ENCODE measurements around the gene SLC25A21. TPM values are rescaled to one million over a fixed set of nuclear protein-coding genes. Genes with fewer than 3 reads are reported as not detected.

Gene SLC25A21
- total RNA-seq, 4 donors from 2014 or later: 0.39 to 3.3 (median 1.2) TPM

DNA sequence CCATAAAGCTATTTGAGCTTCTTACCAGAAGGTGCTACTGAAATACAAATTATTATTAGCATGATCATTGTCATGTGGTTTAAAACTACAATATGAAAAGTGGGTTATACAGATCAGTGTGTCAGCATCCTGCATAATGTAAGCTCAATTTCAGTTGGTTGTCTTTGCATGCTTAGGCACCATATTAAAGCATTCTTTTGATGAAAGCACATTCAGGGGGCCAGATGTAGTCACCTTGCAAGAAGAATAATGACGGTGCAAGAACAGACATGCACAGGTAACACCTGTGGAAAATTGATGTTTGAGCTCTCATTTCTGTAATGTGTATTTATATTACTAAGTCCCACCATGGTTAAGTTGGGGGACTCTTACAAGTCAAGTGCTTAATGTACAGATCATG is 386.9 kb downstream of the SLC25A21 start:
- DNase-seq (ENCODE audit: extremely low spot score): no peak
- Histone ChIP-seq H3K27me3 (no peaks in the 10 kb centered on the region), H3K27ac (replicated peaks in 1 of 4) (no peak overlapping the region), H3K4me1 (no peaks in the 10 kb centered on the region), H3K36me3 (no peaks in the 10 kb centered on the region), H3K4me3 (no peak overlapping the region), H3K9me3 (peaks cover 0 to 9% (median 3%) of the 10 kb centered on the region in 4 donors)
- TF ChIP-seq POLR2AphosphoS5 (IDR thresholded peaks at IDR 0.05): no peak
- TF ChIP-seq, protein P1, sequence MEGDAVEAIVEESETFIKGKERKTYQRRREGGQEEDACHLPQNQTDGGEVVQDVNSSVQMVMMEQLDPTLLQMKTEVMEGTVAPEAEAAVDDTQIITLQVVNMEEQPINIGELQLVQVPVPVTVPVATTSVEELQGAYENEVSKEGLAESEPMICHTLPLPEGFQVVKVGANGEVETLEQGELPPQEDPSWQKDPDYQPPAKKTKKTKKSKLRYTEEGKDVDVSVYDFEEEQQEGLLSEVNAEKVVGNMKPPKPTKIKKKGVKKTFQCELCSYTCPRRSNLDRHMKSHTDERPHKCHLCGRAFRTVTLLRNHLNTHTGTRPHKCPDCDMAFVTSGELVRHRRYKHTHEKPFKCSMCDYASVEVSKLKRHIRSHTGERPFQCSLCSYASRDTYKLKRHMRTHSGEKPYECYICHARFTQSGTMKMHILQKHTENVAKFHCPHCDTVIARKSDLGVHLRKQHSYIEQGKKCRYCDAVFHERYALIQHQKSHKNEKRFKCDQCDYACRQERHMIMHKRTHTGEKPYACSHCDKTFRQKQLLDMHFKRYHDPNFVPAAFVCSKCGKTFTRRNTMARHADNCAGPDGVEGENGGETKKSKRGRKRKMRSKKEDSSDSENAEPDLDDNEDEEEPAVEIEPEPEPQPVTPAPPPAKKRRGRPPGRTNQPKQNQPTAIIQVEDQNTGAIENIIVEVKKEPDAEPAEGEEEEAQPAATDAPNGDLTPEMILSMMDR (IDR thresholded peaks at IDR 0.05): no peak
- TF ChIP-seq EP300 (IDR thresholded peaks at IDR 0.05): no peak
- TF ChIP-seq POLR2A (IDR thresholded peaks at IDR 0.05; ENCODE audit: low read depth): no peak
- intact Hi-C loops (cut with DNase I): no loop called here
- 100% methylated on average over 1 of the region's 1 CpG for WGBS

DNA sequence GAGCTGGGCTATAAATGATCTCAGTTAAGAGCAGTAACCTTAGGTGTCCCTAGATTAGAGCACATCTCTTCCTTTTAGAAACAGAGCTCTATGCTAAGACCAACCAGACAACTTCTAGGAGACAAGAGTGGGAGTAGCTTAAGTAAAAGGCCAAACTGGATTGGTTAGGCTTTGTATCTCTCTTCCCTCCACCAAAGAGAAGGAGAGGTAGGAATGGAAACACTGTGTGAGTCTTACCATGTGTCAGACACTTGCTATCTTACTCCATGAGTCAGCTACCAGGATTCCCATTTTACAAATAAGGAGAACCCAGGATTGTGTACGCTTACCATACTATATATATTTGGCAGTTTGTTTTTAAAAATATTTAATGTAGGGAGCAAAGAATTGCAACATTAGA is 387.9 kb downstream of the SLC25A21 start:
- Histone ChIP-seq H3K9me3 (peaks cover 0 to 9% (median 3%) of the 10 kb centered on the region in 4 donors), H3K36me3 (no peaks in the 10 kb centered on the region), H3K27ac (replicated peaks in 1 of 4) (no peak overlapping the region), H3K4me3 (no peak overlapping the region), H3K27me3 (no peaks in the 10 kb centered on the region), H3K4me1 (no peaks in the 10 kb centered on the region)
- no peak for DNase-seq (ENCODE audit: extremely low spot score)
- WGBS: 86% methylated on average over 1 of the region's 1 CpG
- TF ChIP-seq, protein P1 (IDR thresholded peaks at IDR 0.05): no peak
- no peak for TF ChIP-seq POLR2A (IDR thresholded peaks at IDR 0.05; ENCODE audit: low read depth)
- TF ChIP-seq EP300 (IDR thresholded peaks at IDR 0.05): no peak
- TF ChIP-seq POLR2AphosphoS5 (IDR thresholded peaks at IDR 0.05): no peak
- intact Hi-C loops (cut with DNase I): no loop called here

DNA sequence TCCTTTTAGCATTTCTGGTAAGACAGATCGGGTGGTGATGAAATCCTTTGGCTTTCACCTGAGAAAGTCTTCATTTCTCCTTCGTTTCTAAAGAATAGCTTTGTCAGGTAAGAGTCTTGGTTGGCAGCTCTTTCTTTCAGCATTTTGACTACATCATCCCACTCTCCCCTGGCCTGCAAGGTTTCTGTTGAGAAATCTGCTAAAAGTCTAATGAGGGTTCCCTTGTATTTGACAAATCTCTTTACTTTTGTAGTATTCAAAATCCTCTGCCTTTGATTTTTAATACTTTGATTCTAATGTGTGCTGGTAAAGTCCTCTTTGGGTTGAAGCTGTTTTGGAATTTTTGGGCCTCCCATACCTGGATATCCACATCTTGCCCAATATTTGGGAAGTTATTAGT is 390.5 kb downstream of the SLC25A21 start:
- H3K27me3 ChIP-seq: no peaks in the 10 kb centered on the region
- TF ChIP-seq POLR2A (IDR thresholded peaks at IDR 0.05; ENCODE audit: low read depth): no peak
- no peak for TF ChIP-seq POLR2AphosphoS5 (IDR thresholded peaks at IDR 0.05)
- TF ChIP-seq, protein P1 (IDR thresholded peaks at IDR 0.05): no peak
- no peak for TF ChIP-seq EP300 (IDR thresholded peaks at IDR 0.05)
- no peaks in the 10 kb centered on the region for H3K36me3 ChIP-seq
- H3K9me3 ChIP-seq: peaks cover 0 to 9% (median 3%) of the 10 kb centered on the region in 4 donors
- WGBS: 90% methylated on average over 2 of the region's 2 CpGs
- H3K27ac ChIP-seq (replicated peaks in 1 of 4): no peak overlapping the region
- intact Hi-C loops (cut with DNase I): no loop called here
- no peaks in the 10 kb centered on the region for H3K4me1 ChIP-seq
- no peak for DNase-seq (ENCODE audit: extremely low spot score)
- H3K4me3 ChIP-seq: no peak overlapping the region

DNA sequence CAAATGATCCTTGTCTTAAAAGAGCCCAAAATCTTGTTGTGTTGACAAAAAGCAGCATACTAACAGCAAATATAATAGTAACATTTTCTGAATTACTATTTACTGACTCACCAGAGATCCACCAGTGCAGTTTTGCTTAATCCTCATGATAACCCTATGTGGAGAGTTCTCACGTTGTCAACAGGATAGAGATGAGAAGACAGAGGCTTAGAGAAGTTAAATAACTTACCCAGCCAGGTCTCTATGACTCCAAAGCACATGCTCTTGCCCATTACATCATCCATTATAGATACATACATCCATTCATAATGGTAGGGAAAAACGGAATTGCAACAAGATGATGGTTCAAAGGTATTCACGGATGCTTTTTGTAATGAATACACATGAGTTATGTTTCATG is 398.8 kb downstream of the SLC25A21 start:
- no peaks in the 10 kb centered on the region for H3K9me3 ChIP-seq
- H3K27ac ChIP-seq (replicated peaks in 1 of 4): no peak overlapping the region
- H3K36me3 ChIP-seq: no peaks in the 10 kb centered on the region
- TF ChIP-seq EP300 (IDR thresholded peaks at IDR 0.05) (no peak), POLR2AphosphoS5 (IDR thresholded peaks at IDR 0.05) (no peak), POLR2A (IDR thresholded peaks at IDR 0.05; ENCODE audit: low read depth) (no peak)
- TF ChIP-seq, protein P1 (IDR thresholded peaks at IDR 0.05): no peak
- H3K27me3 ChIP-seq: no peaks in the 10 kb centered on the region
- H3K4me1 ChIP-seq: no peaks in the 10 kb centered on the region
- DNase-seq (ENCODE audit: extremely low spot score): no peak
- WGBS: 50% methylated on average over 3 of the region's 3 CpGs
- H3K4me3 ChIP-seq: no peak overlapping the region
- intact Hi-C loops (cut with DNase I): no loop called here

DNA sequence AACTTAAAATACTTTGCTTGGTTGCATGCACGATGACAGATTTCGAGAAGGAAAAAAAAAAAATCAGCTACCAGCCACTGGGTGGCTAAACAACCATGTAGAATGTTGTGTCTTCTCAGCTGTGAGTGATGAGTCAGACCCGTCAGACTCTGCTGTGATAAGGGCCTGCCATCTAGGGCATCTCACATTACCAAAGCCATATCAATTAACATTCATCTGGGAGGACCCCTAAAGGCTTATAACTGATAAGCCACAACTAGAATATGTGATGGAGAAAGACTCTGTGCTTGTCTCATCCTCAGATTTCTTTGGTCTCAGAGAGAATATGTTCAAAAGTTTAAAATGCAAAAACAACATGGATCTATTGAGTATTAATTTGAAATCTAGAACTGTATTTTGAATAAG is 399.3 kb downstream of the SLC25A21 start:
- Histone ChIP-seq H3K9me3 (no peaks in the 10 kb centered on the region), H3K4me3 (no peak overlapping the region), H3K27ac (replicated peaks in 1 of 4) (no peak overlapping the region), H3K27me3 (no peaks in the 10 kb centered on the region), H3K36me3 (no peaks in the 10 kb centered on the region), H3K4me1 (no peaks in the 10 kb centered on the region)
- DNase-seq (ENCODE audit: extremely low spot score): no peak
- TF ChIP-seq POLR2A (IDR thresholded peaks at IDR 0.05; ENCODE audit: low read depth): no peak
- TF ChIP-seq, protein P1 (IDR thresholded peaks at IDR 0.05): no peak
- no peak for TF ChIP-seq EP300 (IDR thresholded peaks at IDR 0.05)
- TF ChIP-seq POLR2AphosphoS5 (IDR thresholded peaks at IDR 0.05): no peak
- whole genome bisulfite sequencing: 38% methylated on average over 3 of the region's 3 CpGs
- intact Hi-C loops (cut with DNase I): no loop called here
